Body of pancreas (tissue), 4 donors: Measurements from ENCODE around the gene NBDY.

Experiments
- POLR2A ChIP-seq, 3 donors: fragments of 450-650 bp; IDR thresholded peaks; one replicate each; pipeline ENCODE4 v1.6.1; 2016; ENCODE audit warnings: antibody characterized with exemption in 3 of 3, mild to moderate bottlenecking in 2 of 3
- TF ChIP-seq, protein P1 (sequence below), 7 experiments: fragments of 450-650 bp in 4 of 7; fragments of 200-600 bp in 3 of 7; sonication (generic) in 3 of 7; IDR thresholded peaks; one replicate each; pipeline ENCODE4 v1.5.1; 2016 to 2019; ENCODE audit warnings: antibody characterized with exemption in 7 of 7

DNA sequence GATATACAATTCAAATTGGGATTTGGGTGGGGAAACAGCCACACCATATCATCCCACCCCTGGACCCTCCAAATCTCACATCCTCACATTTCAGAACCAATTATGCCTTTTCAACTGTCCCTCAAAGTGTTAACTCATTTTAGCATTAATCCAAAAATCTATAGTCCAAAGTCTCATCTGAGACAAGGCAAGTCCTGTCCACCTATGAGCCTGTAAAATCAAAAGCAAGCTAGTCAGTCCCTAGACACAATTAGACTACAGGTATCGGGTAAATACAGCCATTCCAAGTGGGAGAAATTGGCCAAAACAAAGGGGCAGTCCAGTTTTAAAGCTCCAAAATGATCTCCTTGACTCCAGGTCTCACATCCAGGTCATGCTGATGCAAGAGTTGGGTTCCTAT is 128.0 kb downstream of the NBDY start:
- TF ChIP-seq, protein P1, sequence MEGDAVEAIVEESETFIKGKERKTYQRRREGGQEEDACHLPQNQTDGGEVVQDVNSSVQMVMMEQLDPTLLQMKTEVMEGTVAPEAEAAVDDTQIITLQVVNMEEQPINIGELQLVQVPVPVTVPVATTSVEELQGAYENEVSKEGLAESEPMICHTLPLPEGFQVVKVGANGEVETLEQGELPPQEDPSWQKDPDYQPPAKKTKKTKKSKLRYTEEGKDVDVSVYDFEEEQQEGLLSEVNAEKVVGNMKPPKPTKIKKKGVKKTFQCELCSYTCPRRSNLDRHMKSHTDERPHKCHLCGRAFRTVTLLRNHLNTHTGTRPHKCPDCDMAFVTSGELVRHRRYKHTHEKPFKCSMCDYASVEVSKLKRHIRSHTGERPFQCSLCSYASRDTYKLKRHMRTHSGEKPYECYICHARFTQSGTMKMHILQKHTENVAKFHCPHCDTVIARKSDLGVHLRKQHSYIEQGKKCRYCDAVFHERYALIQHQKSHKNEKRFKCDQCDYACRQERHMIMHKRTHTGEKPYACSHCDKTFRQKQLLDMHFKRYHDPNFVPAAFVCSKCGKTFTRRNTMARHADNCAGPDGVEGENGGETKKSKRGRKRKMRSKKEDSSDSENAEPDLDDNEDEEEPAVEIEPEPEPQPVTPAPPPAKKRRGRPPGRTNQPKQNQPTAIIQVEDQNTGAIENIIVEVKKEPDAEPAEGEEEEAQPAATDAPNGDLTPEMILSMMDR (IDR thresholded peaks at IDR 0.05), result no peak
- TF ChIP-seq POLR2A (IDR thresholded peaks at IDR 0.05), result no peak
